KMS-11 (cell line): Measurements from ENCODE around the gene PPP2R3A.

Experiments used
- H2AFZ ChIP-seq: fragments of 200-600 bp; sonication (generic); 2 replicates; pipeline ENCODE4 v1.6.1; 2016; ENCODE audit warnings: antibody characterized with exemption, mixed run types, low read depth
- H3K27ac ChIP-seq: fragments of 200-600 bp; sonication (generic); 2 replicates; pipeline ENCODE4 v1.6.1; 2016; ENCODE audit warnings: mild to moderate bottlenecking, mixed run types
- H3K27me3 ChIP-seq: fragments of 200-600 bp; sonication (generic); 2 replicates; pipeline ENCODE4 v1.6.1; 2017; ENCODE audit warnings: mild to moderate bottlenecking, low read depth, mixed run types, moderate library complexity; ENCODE audit not compliant: insufficient read depth
- H3K36me3 ChIP-seq: fragments of 200-600 bp; sonication (generic); 2 replicates; pipeline ENCODE4 v1.6.1; 2017; ENCODE audit warnings: mild to moderate bottlenecking, mixed run types; ENCODE audit not compliant: insufficient read depth
- H3K4me1 ChIP-seq: fragments of 200-600 bp; sonication (generic); 2 replicates; pipeline ENCODE4 v1.6.1; 2016; ENCODE audit warnings: mild to moderate bottlenecking, low read depth, mixed run types; ENCODE audit not compliant: poor library complexity, severe bottlenecking
- H3K4me2 ChIP-seq: fragments of 200-600 bp; sonication (generic); 2 replicates; pipeline ENCODE4 v1.7.0; 2016; ENCODE audit warnings: mild to moderate bottlenecking, mixed run types
- H3K4me3 ChIP-seq: fragments of 200-600 bp; sonication (generic); IDR thresholded peaks from 2 replicates; pipeline ENCODE4 v1.6.1; 2017; ENCODE audit warnings: low read depth, low read length, mixed read lengths; ENCODE audit not compliant: insufficient read depth
- H3K79me2 ChIP-seq: fragments of 200-600 bp; sonication (generic); 2 replicates; pipeline ENCODE4 v1.6.1; 2016; ENCODE audit warnings: low read depth, mixed run types; ENCODE audit not compliant: insufficient read depth
- H3K9ac ChIP-seq: fragments of 200-600 bp; sonication (generic); 2 replicates; pipeline ENCODE4 v1.6.1; 2016; ENCODE audit warnings: mild to moderate bottlenecking, mixed run types
- H4K20me1 ChIP-seq: fragments of 200-600 bp; sonication (generic); 2 replicates; pipeline ENCODE4 v1.6.1; 2016; ENCODE audit warnings: mild to moderate bottlenecking, mixed run types; ENCODE audit not compliant: insufficient read depth
- TF ChIP-seq, protein P1 (sequence below): fragments of 200-600 bp; sonication (generic); conservative IDR thresholded peaks from 2 replicates; pipeline ENCODE4 v1.6.1; 2017; ENCODE audit warnings: low read depth, mild to moderate bottlenecking, antibody characterized with exemption, low read length, moderate library complexity, mixed read lengths

Gene PPP2R3A

GRCh38 chr3:135989242-135989641, 23.7 kb downstream of the PPP2R3A start:
- Histone ChIP-seq H3K4me3 (no peak overlapping the region), H3K27ac (no peak overlapping the region), H3K4me1 (no peaks in the 10 kb centered on the region), H4K20me1 (no peaks in the 10 kb centered on the region), H3K79me2 (no peaks in the 10 kb centered on the region), H3K27me3 (no peaks in the 10 kb centered on the region), H3K4me2 (no peak overlapping the region), H2AFZ (no peak overlapping the region), H3K9ac (no peak overlapping the region), H3K36me3 (no peaks in the 10 kb centered on the region)
- TF ChIP-seq, protein P1, sequence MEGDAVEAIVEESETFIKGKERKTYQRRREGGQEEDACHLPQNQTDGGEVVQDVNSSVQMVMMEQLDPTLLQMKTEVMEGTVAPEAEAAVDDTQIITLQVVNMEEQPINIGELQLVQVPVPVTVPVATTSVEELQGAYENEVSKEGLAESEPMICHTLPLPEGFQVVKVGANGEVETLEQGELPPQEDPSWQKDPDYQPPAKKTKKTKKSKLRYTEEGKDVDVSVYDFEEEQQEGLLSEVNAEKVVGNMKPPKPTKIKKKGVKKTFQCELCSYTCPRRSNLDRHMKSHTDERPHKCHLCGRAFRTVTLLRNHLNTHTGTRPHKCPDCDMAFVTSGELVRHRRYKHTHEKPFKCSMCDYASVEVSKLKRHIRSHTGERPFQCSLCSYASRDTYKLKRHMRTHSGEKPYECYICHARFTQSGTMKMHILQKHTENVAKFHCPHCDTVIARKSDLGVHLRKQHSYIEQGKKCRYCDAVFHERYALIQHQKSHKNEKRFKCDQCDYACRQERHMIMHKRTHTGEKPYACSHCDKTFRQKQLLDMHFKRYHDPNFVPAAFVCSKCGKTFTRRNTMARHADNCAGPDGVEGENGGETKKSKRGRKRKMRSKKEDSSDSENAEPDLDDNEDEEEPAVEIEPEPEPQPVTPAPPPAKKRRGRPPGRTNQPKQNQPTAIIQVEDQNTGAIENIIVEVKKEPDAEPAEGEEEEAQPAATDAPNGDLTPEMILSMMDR: no peak

DNA sequence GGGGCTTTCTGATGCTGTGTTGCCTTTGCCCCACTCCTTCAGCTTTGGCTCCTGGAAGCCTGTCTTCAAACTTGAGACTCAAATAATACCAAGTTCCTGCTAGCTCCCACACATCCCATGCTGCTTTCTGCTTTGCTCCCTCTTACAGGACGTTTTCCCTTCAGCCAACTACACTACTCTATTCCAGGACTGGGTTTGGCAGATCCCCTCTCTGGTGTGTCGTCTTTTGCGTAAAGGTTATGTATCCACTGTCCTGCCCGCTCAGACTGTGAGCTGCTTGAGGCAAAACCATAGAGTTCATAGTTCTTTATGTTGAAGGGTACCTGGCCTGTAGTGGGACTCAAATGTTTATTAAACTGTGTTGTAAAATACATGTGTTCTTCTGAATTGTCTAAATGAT, 25.4 kb downstream of the PPP2R3A start:
- H3K27me3 ChIP-seq: no peaks in the 10 kb centered on the region
- H3K27ac ChIP-seq: no peak overlapping the region
- H3K36me3 ChIP-seq: no peaks in the 10 kb centered on the region
- H3K4me3 ChIP-seq: no peak overlapping the region
- TF ChIP-seq, protein P1: no peak
- no peaks in the 10 kb centered on the region for H3K79me2 ChIP-seq
- H4K20me1 ChIP-seq: no peaks in the 10 kb centered on the region
- H2AFZ ChIP-seq: no peak overlapping the region
- no peaks in the 10 kb centered on the region for H3K4me1 ChIP-seq
- no peak overlapping the region for H3K9ac ChIP-seq
- H3K4me2 ChIP-seq: no peak overlapping the region

- Histone ChIP-seq H3K27me3 (no peaks in the 10 kb centered on the region), H3K4me2 (no peak overlapping the region), H2AFZ (no peak overlapping the region), H3K9ac (no peak overlapping the region), H3K79me2 (no peaks in the 10 kb centered on the region), H3K4me1 (no peaks in the 10 kb centered on the region), H3K27ac (no peak overlapping the region), H3K4me3 (no peak overlapping the region), H4K20me1 (no peaks in the 10 kb centered on the region), H3K36me3 (no peaks in the 10 kb centered on the region)
- TF ChIP-seq, protein P1: no peak
Measured at GRCh38 chr3:135991621-135992020, 26.1 kb downstream of the PPP2R3A start.

- H3K27ac ChIP-seq: no peak overlapping the region
- TF ChIP-seq, protein P1: no peak
Measured at GRCh38 chr3:135992072-135992471, 26.5 kb downstream of the PPP2R3A start.

More at GRCh38 chr3:135992072-135992471, 26.5 kb downstream of the PPP2R3A start:
- Histone ChIP-seq H3K4me2 (no peak overlapping the region), H3K4me1 (no peaks in the 10 kb centered on the region), H3K27me3 (no peaks in the 10 kb centered on the region), H3K79me2 (no peaks in the 10 kb centered on the region), H3K4me3 (no peak overlapping the region), H4K20me1 (no peaks in the 10 kb centered on the region), H3K9ac (no peak overlapping the region), H3K36me3 (no peaks in the 10 kb centered on the region), H2AFZ (no peak overlapping the region)
